GM12878 (cell line): ENCODE measurements around the gene CD72. TPM values are rescaled to one million over a fixed set of nuclear protein-coding genes. Genes with fewer than 3 reads are reported as not detected.

Source experiments
- ATAC-seq: fragments of 200-7000 bp; cut with Tn5 transposase; 3 replicates; pipeline ENCODE4 v1.9.1; 2020; ENCODE audit warnings: mild to moderate bottlenecking, moderate library complexity
- BruUV-seq: library from RNA; stranded (reverse); fragments of 400-500 nt; replicated peaks from 2 replicates; lab custom pipeline; 2021; lab: Mats Ljungman, UMichigan
- CTCF ChIA-PET: fragments of 300-600 bp; sonication (Branson Sonifier 250); formaldehyde crosslinking; extraction: SDS; loops from one replicate; lab custom pipeline; 2021; ENCODE audit warnings: inconsistent platforms; lab: Yijun Ruan, JAX
- POLR2A ChIA-PET: fragments of 350-600 bp; formaldehyde crosslinking; extraction: SDS; loops from one replicate; lab custom pipeline; 2021; ENCODE audit warnings: inconsistent platforms; lab: Charles Lee
- RAD21 ChIA-PET: fragments of 300-600 bp; sonication (Branson Sonifier 250); formaldehyde crosslinking; loops from one replicate; lab custom pipeline; 2023; ENCODE audit warnings: antibody characterized with exemption; ENCODE audit not compliant: unreplicated experiment; lab: Charles Lee
- SMC1A ChIA-PET: fragments of 300-600 bp; sonication (Branson Sonifier 250); formaldehyde crosslinking; loops from one replicate; lab custom pipeline; 2023; ENCODE audit not compliant: unreplicated experiment, uncharacterized antibody; lab: Charles Lee
- DNase-seq: peaks from one replicate; pipeline ENCODE4 v3.0.0-alpha.2; 2011; ENCODE audit warnings: low read depth, low spot score
- FAIRE-seq: peaks from 3 replicates; lab custom pipeline; 2011; peaks lifted over from hg19 to GRCh38; lab: Jason Lieb, UNC
- H2AFZ ChIP-seq: 2 replicates; pipeline ENCODE4 v1.6.0; 2011; ENCODE audit warnings: low read depth, low read length, control low read depth; ENCODE audit not compliant: control insufficient read depth
- H3K27ac ChIP-seq: 2 replicates; pipeline ENCODE4 v1.5.1; 2011; ENCODE audit warnings: control low read depth; ENCODE audit not compliant: control insufficient read depth, insufficient read depth
- H3K27me3 ChIP-seq, 2 experiments: replicated peaks in 1 of 2; 2 replicates each; pipeline versions ENCODE4 v1.6.0 to v1.6.1; 2011; ENCODE audit warnings: low read length in 1 of 2; ENCODE audit not compliant: control insufficient read depth in 2 of 2, insufficient read depth in 2 of 2
- H3K36me3 ChIP-seq, 2 experiments: 2 replicates each; pipeline ENCODE4 v1.5.1; 2011; ENCODE audit warnings: low read length in 1 of 2; ENCODE audit not compliant: control insufficient read depth in 2 of 2, insufficient read depth in 2 of 2
- H3K4me1 ChIP-seq: 2 replicates; pipeline ENCODE4 v1.6.1; 2011; ENCODE audit warnings: mild to moderate bottlenecking, low read length, moderate library complexity, mixed read lengths; ENCODE audit not compliant: control insufficient read depth, insufficient read depth
- H3K4me2 ChIP-seq: 2 replicates; pipeline ENCODE4 v1.6.0; 2011; ENCODE audit warnings: control low read depth; ENCODE audit not compliant: control insufficient read depth, insufficient read depth
- H3K4me3 ChIP-seq: fragments of 200-600 bp; sonication (generic); 2 replicates; pipeline ENCODE4 v1.5.1; 2016
- H3K79me2 ChIP-seq: 2 replicates; pipeline ENCODE4 v1.6.0; 2011; ENCODE audit warnings: low read length; ENCODE audit not compliant: control insufficient read depth, insufficient read depth
- H3K9ac ChIP-seq: 2 replicates; pipeline ENCODE4 v1.8.0; 2011; ENCODE audit warnings: low read length, control low read depth, mixed read lengths; ENCODE audit not compliant: control insufficient read depth, insufficient read depth
- H3K9me3 ChIP-seq: replicated peaks from 3 replicates; pipeline ENCODE4 v1.5.1; 2011; ENCODE audit warnings: mild to moderate bottlenecking, low read length; ENCODE audit not compliant: control insufficient read depth, insufficient read depth
- H4K20me1 ChIP-seq: 2 replicates; pipeline ENCODE4 v1.6.0; 2011; ENCODE audit not compliant: control insufficient read depth, insufficient read depth
- BACH1 ChIP-seq: fragments of 450-650 bp; IDR thresholded peaks from 2 replicates; pipeline ENCODE4 v1.6.1; 2017; ENCODE audit warnings: mild to moderate bottlenecking, borderline replicate concordance
- DPF2 ChIP-seq: fragments of 450-650 bp; IDR thresholded peaks from 2 replicates; pipeline ENCODE4 v1.6.1; 2017; ENCODE audit warnings: mild to moderate bottlenecking
- FOS ChIP-seq: IDR thresholded peaks from 3 replicates; pipeline ENCODE4 v1.6.1; 2011; ENCODE audit warnings: borderline replicate concordance; ENCODE audit not compliant: insufficient read length; ENCODE audit errors: extremely low read depth
- FOXK2 ChIP-seq: fragments of 450-650 bp; IDR thresholded peaks from 2 replicates; pipeline ENCODE4 v1.6.1; 2017; ENCODE audit warnings: mild to moderate bottlenecking, moderate library complexity
- KAT2A ChIP-seq: conservative IDR thresholded peaks from 2 replicates; pipeline ENCODE4 v1.6.1; 2011; ENCODE audit warnings: low read depth, low read length; ENCODE audit not compliant: control insufficient read depth
- KDM1A ChIP-seq: fragments of 200-600 bp; sonication (generic); IDR thresholded peaks from 2 replicates; pipeline ENCODE4 v1.6.1; 2016; ENCODE audit warnings: borderline replicate concordance
- NKRF ChIP-seq: fragments of 450-650 bp; conservative IDR thresholded peaks from 2 replicates; pipeline ENCODE4 v1.6.1; 2017; ENCODE audit warnings: mild to moderate bottlenecking, moderate library complexity
- NR2C2 ChIP-seq: IDR thresholded peaks from 2 replicates; pipeline ENCODE4 v1.6.1; 2011; ENCODE audit warnings: borderline replicate concordance, low read depth; ENCODE audit not compliant: control insufficient read depth, insufficient read length
- NR2F1 ChIP-seq: fragments of 450-650 bp; conservative IDR thresholded peaks from 2 replicates; pipeline ENCODE4 v1.6.1; 2017; ENCODE audit warnings: mild to moderate bottlenecking
- PAX5 ChIP-seq: IDR thresholded peaks from 2 replicates; pipeline ENCODE4 v1.6.1; 2011; ENCODE audit warnings: low read depth, low read length, borderline replicate concordance
- PML ChIP-seq: IDR thresholded peaks from 2 replicates; pipeline ENCODE4 v1.6.1; 2012; ENCODE audit warnings: low read length, inconsistent platforms
- POLR2A ChIP-seq: IDR thresholded peaks from 2 replicates; pipeline ENCODE4 v1.6.1; 2011; ENCODE audit warnings: low read depth, mild to moderate bottlenecking, low read length
- POLR2AphosphoS5 ChIP-seq: IDR thresholded peaks from 2 replicates; pipeline ENCODE4 v1.6.1; 2011; ENCODE audit warnings: mild to moderate bottlenecking, low read length, inconsistent platforms
- SMAD1 ChIP-seq: fragments of 450-650 bp; IDR thresholded peaks from 2 replicates; pipeline ENCODE4 v1.6.1; 2018; ENCODE audit warnings: mild to moderate bottlenecking, low read depth; ENCODE audit not compliant: partially characterized antibody
- SRF ChIP-seq, 2 experiments: IDR thresholded peaks; 2 replicates each; pipeline ENCODE4 v1.6.1; 2011; ENCODE audit warnings: low read depth in 2 of 2, low read length in 2 of 2, mild to moderate bottlenecking in 1 of 2, moderate library complexity in 1 of 2
- TAF1 ChIP-seq: IDR thresholded peaks from 2 replicates; pipeline ENCODE4 v1.6.1; 2011; ENCODE audit warnings: mild to moderate bottlenecking, low read depth, low read length, borderline replicate concordance
- TCF3 ChIP-seq: IDR thresholded peaks from 2 replicates; pipeline ENCODE4 v1.6.1; 2012; ENCODE audit warnings: low read depth, mild to moderate bottlenecking, low read length, borderline replicate concordance; ENCODE audit not compliant: insufficient read depth
- ZNF207 ChIP-seq: fragments of 450-650 bp; IDR thresholded peaks from 2 replicates; pipeline ENCODE4 v1.6.1; 2014; ENCODE audit warnings: antibody characterized with exemption, mild to moderate bottlenecking, borderline replicate concordance
- ZNF274 ChIP-seq: IDR thresholded peaks from one replicate; pipeline ENCODE4 v1.8.0; 2011; ENCODE audit not compliant: insufficient read length, insufficient read depth
- ZZZ3 ChIP-seq: IDR thresholded peaks from 2 replicates; pipeline ENCODE4 v1.6.1; 2011; ENCODE audit warnings: low read depth; ENCODE audit not compliant: control insufficient read depth, insufficient read length
- WGBS: methylation state at CpG from one replicate; pipeline ENCODE4 v1.1.6; 2016; ENCODE audit warnings: low lambda C conversion rate; ENCODE audit not compliant: insufficient replicate concordance, insufficient coverage; ENCODE audit errors: missing lambda C conversion rate; 5-methylcytosine and 5-hydroxymethylcytosine counted together
- in situ Hi-C: fragments of 300-500 bp; cut with MboI; formaldehyde crosslinking; loops from 9 replicates; pipeline ENCODE4 v1.14.3; 2018; ENCODE audit warnings: mixed read lengths
- intact Hi-C: fragments of 100-400 bp; cut with micrococcal nuclease; formaldehyde crosslinking; loops from one replicate; pipeline ENCODE4 v1.14.2; 2022; ENCODE audit not compliant: unreplicated experiment
- polyA plus RNA-seq, 11 experiments: library from polyadenylated mRNA; depleted of rRNA in 4 of 11; unstranded in 6 of 11; stranded (reverse) in 5 of 11; fragments of >200 nt; fragmentation: Nextera tagmentation in 4 of 11; fragmentation: Illumina TruSeq in 1 of 11; extraction: Ambion mirVana in 4 of 11; extraction: Trizol in 1 of 11; gene quantifications; 1 replicate in 1 of 11; 2 replicates in 10 of 11; pipeline versions ENCODE4 v1.2.1 to v1.2.3, GENCODE V29; 2011 to 2016; ENCODE audit warnings: inconsistent platforms in 2 of 11, missing spikeins in 2 of 11, low read depth in 1 of 11
- total RNA-seq, 4 experiments: library from RNA; depleted of rRNA in 3 of 4; stranded (reverse); fragments of >200 nt in 3 of 4; fragmentation: Illumina TruSeq in 1 of 4; extraction: Trizol in 1 of 4; gene quantifications; 2 replicates each; pipeline versions ENCODE4 v1.2.1 to v1.2.3, GENCODE V29; 2013 to 2021
- TF ChIP-seq, protein P1 (sequence below): IDR thresholded peaks from 2 replicates; pipeline ENCODE4 v1.6.1; 2012; ENCODE audit warnings: low read length, inconsistent platforms

The CD72 gene
- total and polyA plus RNA-seq, 10 of the 15 experiments (the other 5 are each of a cell fraction or from before 2014, with no cell fraction given): 2.1 to 14.2 (median 4.4) TPM

DNA sequence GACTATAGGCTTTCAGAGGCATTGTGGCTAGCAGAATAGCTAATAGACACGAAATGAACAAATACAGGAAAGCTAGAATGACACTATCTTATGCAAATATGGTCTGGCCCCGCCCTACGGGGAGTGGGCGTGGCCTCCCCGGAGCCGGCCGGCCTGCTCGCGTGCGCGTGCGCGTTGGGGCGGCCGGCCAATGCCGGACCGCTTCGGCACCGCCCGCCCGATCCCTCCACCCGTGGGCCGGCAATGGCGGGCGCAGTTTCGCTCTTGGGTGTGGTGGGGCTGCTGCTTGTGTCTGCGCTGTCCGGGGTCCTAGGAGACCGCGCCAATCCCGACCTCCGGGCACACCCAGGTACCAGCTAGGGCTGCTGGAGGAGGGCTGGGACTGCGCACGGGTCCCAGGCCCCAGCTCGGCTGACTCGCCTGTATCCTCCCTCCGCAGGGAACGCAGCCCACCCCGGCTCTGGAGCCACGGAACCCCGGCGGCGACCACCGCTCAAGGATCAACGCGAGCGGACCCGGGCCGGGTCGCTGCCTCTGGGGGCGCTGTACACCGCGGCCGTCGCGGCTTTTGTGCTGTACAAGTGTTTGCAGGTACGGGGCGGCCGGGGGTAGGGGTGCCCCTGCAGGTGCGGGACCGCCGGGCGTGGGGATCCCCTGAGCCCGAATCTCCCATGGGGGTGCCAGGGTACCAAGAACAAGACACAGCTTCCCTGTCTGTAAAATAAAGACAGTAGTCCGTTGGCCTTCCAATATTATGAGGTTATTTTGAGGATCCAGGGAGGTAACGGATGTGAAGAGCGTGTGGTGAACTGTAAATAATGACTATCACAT lies 40.1 kb upstream of the CD72 start, which contains the start of gene CCDC107:
Gene CCDC107, plus strand, starts transcription at position 156 of the 831 bp plus-strand sequence. Its CDS starts 88 bp downstream, at position 244.
- peak; percentile 84 for ATAC-seq
- BruUV-seq: TSS peak; percentile 81
- RAD21 ChIA-PET: interaction anchor here (0.6 to 5.2 kb wide), 22 partner anchors 8 to 543 kb away, joined by 3 to 60 read pairs (median 5); partner anchors contain the start of genes ATOSB, CREB3, SPAG8 and TESK1
- TF ChIP-seq SMAD1 (no peak), TAF1 (peak; percentile 76), NKRF (peak; percentile 92), NR2C2 (no peak), FOXK2 (no peak), ZNF274 (no peak), TCF3 (peak; percentile 34; the same call in 1 of the 2 replicates), KDM1A (no peak), BACH1 (peak; percentile 82), ZNF207 (peak; percentile 16; the same call in 1 of the 2 replicates), FOS (no peak), PML (no peak), KAT2A (no peak), ZZZ3 (no peak), NR2F1 (0 out of 2 replicates have a peak, but pooled peaks have one; percentile 52), POLR2A (peak; percentile 85), SRF (IDR thresholded peaks at IDR 0.05; ENCODE audit: low read depth in 2 of 2, low read length in 2 of 2) (no peak), POLR2AphosphoS5 (peak; percentile 61; the same call in 1 of the 2 replicates), PAX5 (no peak; the same call in 1 of the 2 replicates), DPF2 (peak; percentile 59)
- TF ChIP-seq, protein P1, sequence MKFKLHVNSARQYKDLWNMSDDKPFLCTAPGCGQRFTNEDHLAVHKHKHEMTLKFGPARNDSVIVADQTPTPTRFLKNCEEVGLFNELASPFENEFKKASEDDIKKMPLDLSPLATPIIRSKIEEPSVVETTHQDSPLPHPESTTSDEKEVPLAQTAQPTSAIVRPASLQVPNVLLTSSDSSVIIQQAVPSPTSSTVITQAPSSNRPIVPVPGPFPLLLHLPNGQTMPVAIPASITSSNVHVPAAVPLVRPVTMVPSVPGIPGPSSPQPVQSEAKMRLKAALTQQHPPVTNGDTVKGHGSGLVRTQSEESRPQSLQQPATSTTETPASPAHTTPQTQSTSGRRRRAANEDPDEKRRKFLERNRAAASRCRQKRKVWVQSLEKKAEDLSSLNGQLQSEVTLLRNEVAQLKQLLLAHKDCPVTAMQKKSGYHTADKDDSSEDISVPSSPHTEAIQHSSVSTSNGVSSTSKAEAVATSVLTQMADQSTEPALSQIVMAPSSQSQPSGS: no peak

More for the DNA sequence above, 40.1 kb upstream of the CD72 start, which contains the start of gene CCDC107:
- H3K9ac ChIP-seq: peak within 1 kb of the TSS; percentile 78
- H3K9me3 ChIP-seq: no peaks in the 10 kb centered on the region
- in situ Hi-C loops (no loop called here), intact Hi-C loops (loop anchor here (1.0 to 10.0 kb wide), 3 partner anchors 54 to 166 kb away; partner anchors contain the start of genes FAM221B and TMEM8B)
- DNase-seq: no peak
- H3K4me1 ChIP-seq: peaks cover 26% of the 10 kb centered on the region
- H3K4me2 ChIP-seq: peak within 1 kb of the TSS; percentile 95
- no peak for FAIRE-seq
- no peaks in the 10 kb centered on the region for H3K27me3 ChIP-seq
- H3K36me3 ChIP-seq: peaks cover 6 to 9% of the 10 kb centered on the region in 2 experiments; a peak in 3 of 4 replicates
- H3K4me3 ChIP-seq: peak within 1 kb of the TSS; percentile 85
- CTCF ChIA-PET: interaction anchor here (0.5 to 13.5 kb wide), 21 partner anchors 11 to 224 kb away, joined by 3 to 227 read pairs (median 5); partner anchors contain the start of genes CREB3, GBA2, RGP1 and TESK1
- peak within 1 kb of the TSS; percentile 64 for H2AFZ ChIP-seq
- H4K20me1 ChIP-seq: no peaks in the 10 kb centered on the region
- peak within 1 kb of the TSS; percentile 90 for H3K27ac ChIP-seq
- 1% methylated on average over 67 of the region's 67 CpGs for WGBS
- POLR2A ChIA-PET: interaction anchor here (0.6 to 10.9 kb wide), 17 partner anchors 10 to 186 kb away, joined by 3 to 163 read pairs (median 5); partner anchors contain the start of genes CD72, CREB3, HINT2 and RGP1
- peaks cover 27% of the 10 kb centered on the region for H3K79me2 ChIP-seq
- SMC1A ChIA-PET: interaction anchor here (0.6 to 12.5 kb wide), 16 partner anchors 8 to 224 kb away, joined by 3 to 145 read pairs (median 3); partner anchors contain the start of genes CREB3, HINT2, SIT1 and TLN1
